ENCODE measurements around the gene CCDC61.

DNA sequence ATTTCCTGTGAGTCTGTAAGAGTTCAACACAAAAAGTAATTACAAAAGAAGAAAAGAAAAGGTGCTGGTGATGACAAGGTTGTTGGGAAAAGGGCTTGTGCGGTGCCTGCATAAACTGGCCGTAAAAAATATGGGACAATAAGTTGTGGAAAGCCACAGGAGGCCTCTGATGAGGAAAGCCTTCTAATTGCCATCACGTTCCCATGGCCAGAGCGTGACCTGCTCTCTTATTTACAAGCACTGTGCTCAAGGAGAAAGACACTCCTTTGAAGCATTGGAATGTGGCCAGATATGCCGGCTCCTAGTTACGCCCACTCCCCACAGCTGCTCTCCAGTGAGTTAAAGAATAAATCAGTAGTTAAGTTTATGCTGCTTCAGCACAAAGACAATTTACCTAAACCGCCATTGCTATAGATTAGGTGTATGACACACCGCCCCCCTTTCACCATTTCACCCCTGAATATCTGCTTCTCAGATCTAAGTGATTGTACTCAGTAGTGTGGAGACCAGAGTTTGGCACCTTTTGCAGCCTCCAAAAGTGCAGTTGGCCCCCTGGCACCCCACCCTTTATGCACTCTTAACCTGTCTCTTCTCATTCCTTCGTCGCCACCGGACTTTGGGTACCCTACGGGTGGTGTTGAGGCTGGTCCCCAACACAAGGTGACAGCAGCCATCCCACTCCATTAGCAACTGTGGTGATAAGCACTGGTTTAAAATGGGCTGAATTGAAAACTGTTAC lies 35.7 kb downstream of the CCDC61 start:
- TF ChIP-seq CTCF (IDR thresholded peaks at IDR 0.05; ENCODE audit: low read depth, low read length): no peak
- TF ChIP-seq EZH2phosphoT487 (IDR thresholded peaks at IDR 0.05; ENCODE audit: low read depth): no peak

Data from OCI-LY3 (cell line).